Mucosa of descending colon (tissue), 3 donors: ENCODE results near the gene VSIG10L2. TPM values are rescaled to one million over a fixed set of nuclear protein-coding genes. Genes with fewer than 3 reads are reported as not detected.
A peak's percentile ranks its signal among the peaks of the same experiment; 100 is the strongest.

Source experiments
- ATAC-seq: fragments of 200-7000 bp; cut with Tn5 transposase; one replicate; pipeline ENCODE4 v1.9.1; 2020; ENCODE audit warnings: mild to moderate bottlenecking, moderate library complexity
- DNase-seq, 3 donors: peaks; one replicate each; pipeline ENCODE4 v3.0.0-alpha.2; 2020
- H3K36me3 ChIP-seq: fragments of 200-600 bp; one replicate; pipeline ENCODE4 v1.8.0; 2021; ENCODE audit warnings: low read depth, mild to moderate bottlenecking
- H3K4me1 ChIP-seq: fragments of 200-600 bp; one replicate; pipeline ENCODE4 v1.8.0; 2021; ENCODE audit warnings: low read depth, mild to moderate bottlenecking
- H3K4me3 ChIP-seq: fragments of 200-600 bp; one replicate; pipeline ENCODE4 v1.8.0; 2021; ENCODE audit warnings: mild to moderate bottlenecking
- H3K9me3 ChIP-seq: fragments of 200-600 bp; one replicate; pipeline ENCODE4 v1.8.0; 2021; ENCODE audit warnings: mild to moderate bottlenecking
- CTCF ChIP-seq: fragments of 200-600 bp; IDR thresholded peaks from one replicate; pipeline ENCODE4 v1.8.0; 2022; ENCODE audit warnings: antibody characterized with exemption, mild to moderate bottlenecking
- intact Hi-C, 2 donors: fragments of 100-400 bp; cut with DNase I in 1 of 2; cut with micrococcal nuclease in 1 of 2; formaldehyde crosslinking; loops; one replicate each; pipeline versions ENCODE4 v1.11.0 to v1.11.1; 2022; cut with DNase I, micrococcal nuclease
- long read RNA-seq, 2 donors: library from polyadenylated mRNA; unstranded; transcript quantifications; one replicate each; pipeline ENCODE4 v2.0.0, GENCODE V29; 2019 to 2021
- total RNA-seq, 3 donors: library from RNA; stranded (reverse); fragmentation: NEBNext Ultra II Directional in 2 of 3; extraction: Animal tissue kit (Norgen Biotek cat#: 25700) in 2 of 3; gene quantifications; one replicate each; pipeline versions ENCODE4 v1.2.1 to v1.2.4, GENCODE V29; 2021 to 2023
- donor health status: DM: no; HTN: no; CAD: no; lungs with moderate emphysema.
- donor health status: DM: no; HTN: no; CAD: no.
- donor health status: DM: no; HTN: yes; CAD: no.

VSIG10L2 gene
- under 1 TPM in 1 of 3 donors, not detected in 2; 0.09 TPM for total RNA-seq
- long read RNA-seq, donor 1, partial matches to known transcripts = 0 of 3 reads
- long read RNA-seq, donor 1, other reads (novel, unspliced or antisense) = 3 of 3 reads
- long read RNA-seq, donor 2 = 0 reads

DNA sequence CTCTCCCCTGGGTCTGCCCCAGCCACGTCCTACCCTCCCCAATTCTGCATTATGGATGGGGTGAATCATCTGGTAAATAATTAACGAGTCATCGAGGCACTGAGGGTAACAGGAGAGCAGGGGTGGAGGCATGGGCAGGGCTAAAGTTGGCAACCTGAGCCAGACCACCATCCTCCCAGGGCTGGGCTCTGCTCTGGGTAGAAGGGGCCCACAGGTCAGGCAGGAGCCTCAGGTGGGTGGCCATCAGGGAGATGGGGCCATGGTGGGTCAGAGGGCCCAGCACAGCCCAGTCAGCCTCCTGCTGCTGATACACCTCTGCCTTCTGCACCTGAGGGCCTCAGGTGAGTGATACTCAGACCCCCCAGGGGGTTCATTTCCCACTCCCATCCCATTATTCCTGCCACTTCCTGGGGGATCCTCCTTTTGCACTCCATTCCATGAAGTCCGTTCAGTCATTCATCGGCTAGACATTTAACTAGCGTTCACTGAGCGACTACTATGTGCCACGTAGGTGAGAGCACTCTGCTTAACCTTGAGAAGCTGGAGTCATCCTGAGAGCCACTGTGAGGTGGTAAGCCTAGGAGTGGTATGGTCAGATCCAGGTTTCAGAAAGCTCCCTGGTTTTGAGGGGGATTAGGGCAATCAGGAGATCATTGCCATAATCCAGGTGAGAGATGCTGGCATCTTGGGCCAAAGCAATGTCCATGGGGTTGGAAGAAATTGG, at the start of gene VSIG10L2:
Gene VSIG10L2 (plus strand): TSS at position 248 of the 724 bp plus-strand sequence. CDS start 12 bp downstream, at position 260.
- no peak for TF ChIP-seq CTCF
- intact Hi-C loops = no loop called here
- no peak within 1 kb of the TSS for H3K4me3 ChIP-seq

GRCh38 chr11:125901872-125902271, 44.0 kb upstream of the VSIG10L2 start:
- TF ChIP-seq CTCF = no peak
- Histone ChIP-seq H3K36me3 (no peaks in the 10 kb centered on the region), H3K9me3 (no peaks in the 10 kb centered on the region), H3K4me1 (peaks cover 13% of the 10 kb centered on the region), H3K4me3 (no peak overlapping the region)
- intact Hi-C loops = no loop called here
- DNase-seq = no peak
- no peak for ATAC-seq

More for the DNA sequence above, at the start of gene VSIG10L2:
- ATAC-seq (no peak), DNase-seq (no peak)
- H3K9me3 ChIP-seq = no peaks in the 10 kb centered on the region
- no peaks in the 10 kb centered on the region for H3K36me3 ChIP-seq
- no peaks in the 10 kb centered on the region for H3K4me1 ChIP-seq

DNA sequence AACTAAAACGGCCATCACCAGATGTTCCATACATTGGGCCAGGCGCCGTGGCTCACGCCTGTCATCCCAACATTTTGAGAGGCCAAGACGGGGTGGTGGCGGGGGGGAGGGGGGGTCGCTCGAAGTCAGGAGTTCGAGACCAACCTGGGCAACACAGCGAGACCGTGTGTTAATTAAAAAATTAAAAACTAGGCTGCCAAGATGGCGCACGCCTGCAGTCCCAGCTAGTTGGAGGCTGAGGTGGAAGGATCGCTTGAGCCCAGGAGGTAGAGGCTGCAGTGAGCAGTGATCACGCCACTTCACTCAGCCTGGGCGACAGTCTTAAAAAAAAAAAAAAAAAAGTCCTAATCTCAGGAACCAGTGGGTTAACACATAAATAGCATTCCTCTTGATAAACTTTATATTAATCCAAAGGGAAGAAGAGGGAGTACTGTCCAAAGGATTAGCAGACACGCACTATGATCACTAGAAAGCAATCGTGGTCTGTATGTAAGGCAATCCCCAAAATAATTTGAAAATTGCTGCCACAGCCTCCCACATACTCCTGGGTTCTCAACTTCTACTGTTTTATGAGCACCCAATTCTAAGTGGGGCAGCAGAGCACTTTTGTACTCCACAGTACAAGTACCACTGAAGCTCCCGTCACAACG, 43.4 kb upstream of the VSIG10L2 start:
- no peak for TF ChIP-seq CTCF
- H3K4me3 ChIP-seq = peak overlapping the region; percentile 54
- H3K36me3 ChIP-seq = no peaks in the 10 kb centered on the region
- H3K9me3 ChIP-seq = no peaks in the 10 kb centered on the region
- H3K4me1 ChIP-seq = peaks cover 13% of the 10 kb centered on the region
- ATAC-seq (peak; percentile 29), DNase-seq (no peak)
- intact Hi-C loops = no loop called here

DNA sequence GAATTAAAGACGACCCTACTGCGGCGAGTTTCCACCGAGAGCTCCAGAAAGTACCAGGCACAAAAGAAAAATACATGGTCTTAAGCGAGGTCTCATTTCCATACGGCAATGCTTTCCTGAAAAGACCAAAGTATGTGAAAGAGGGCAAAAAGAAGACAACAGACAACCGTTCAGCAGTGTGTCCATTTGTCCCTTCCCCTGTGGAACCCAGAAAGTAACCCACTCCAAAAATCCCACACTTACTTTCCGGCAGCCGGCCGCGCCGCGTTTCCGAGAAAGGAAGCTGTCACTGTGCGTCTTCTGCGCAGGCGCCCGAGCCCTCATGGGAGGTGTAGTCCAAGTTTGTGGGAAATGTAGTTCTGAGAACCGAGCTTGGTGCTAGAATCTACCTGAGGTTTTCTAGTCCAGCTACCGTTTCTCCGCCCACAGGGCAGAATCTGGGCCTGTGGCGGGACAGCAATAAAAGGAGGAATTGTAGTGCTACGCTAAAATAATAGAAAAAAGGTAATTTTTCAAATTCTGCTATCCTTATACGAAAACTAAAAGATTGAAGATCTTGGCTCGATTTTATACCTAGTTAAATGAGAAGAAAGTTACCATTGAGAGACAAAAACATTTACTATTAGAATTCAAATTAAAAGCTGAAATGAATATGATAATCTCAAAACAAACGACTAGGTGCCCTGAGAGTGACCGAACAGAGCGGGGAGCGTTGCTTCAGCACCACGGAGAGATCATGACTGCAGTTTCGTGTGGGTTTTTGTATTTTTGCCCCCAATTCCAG, 42.7 kb upstream of the VSIG10L2 start, which contains the start of gene PUS3:
Gene PUS3 (minus strand): TSS at position 280 of the 784 bp plus-strand sequence. CDS start 6,922 bp downstream, outside the sequence.
- DNase-seq (peak; percentile 91 to 93 (median 92)), ATAC-seq (peak; percentile 99)
- H3K36me3 ChIP-seq = no peaks in the 10 kb centered on the region
- H3K4me3 ChIP-seq = peak within 1 kb of the TSS; percentile 54
- H3K4me1 ChIP-seq = peaks cover 13% of the 10 kb centered on the region
- intact Hi-C loops = no loop called here
- H3K9me3 ChIP-seq = no peaks in the 10 kb centered on the region
- TF ChIP-seq CTCF = no peak
